Dedifferentiated amniotic fluid mesenchymal stem cell (primary cell): Measurements from ENCODE around the gene FHL3.

Experiments used
- DNase-seq: peaks from one replicate; pipeline ENCODE4 v3.0.0-alpha.2; 2016; ENCODE audit errors: extremely low spot score

FHL3 gene

GRCh38 chr1:38005195-38006007 lies at the start of gene FHL3:
TSS of gene FHL3 (minus strand) at chr1:38005514. CDS start at chr1:37999412, 6,102 bp downstream.
- no peak for DNase-seq

- no peak for DNase-seq
Measured at GRCh38 chr1:38053416-38054091, 48.2 kb upstream of the FHL3 start.

GRCh38 chr1:38052750-38053415 lies 47.6 kb upstream of the FHL3 start:
- DNase-seq: no peak

- DNase-seq: no peak
Measured at GRCh38 chr1:38051079-38051543, 45.8 kb upstream of the FHL3 start.

- no peak for DNase-seq
Measured at GRCh38 chr1:38050397-38051078, 45.2 kb upstream of the FHL3 start.

GRCh38 chr1:38047603-38048141 lies 42.4 kb upstream of the FHL3 start:
- no peak for DNase-seq

- peak; percentile 60 for DNase-seq
Measured at GRCh38 chr1:38046884-38047602, 41.7 kb upstream of the FHL3 start.

- DNase-seq: no peak
Measured at GRCh38 chr1:38046333-38046883, 41.1 kb upstream of the FHL3 start, which contains the start of gene POU3F1. TSS of gene POU3F1 (minus strand) at chr1:38046793. CDS start at chr1:38046743, 50 bp downstream.

- no peak for DNase-seq
Measured at GRCh38 chr1:38045401-38046332, 40.4 kb upstream of the FHL3 start.

GRCh38 chr1:38044221-38045215 lies 39.2 kb upstream of the FHL3 start:
- DNase-seq: no peak

- no peak for DNase-seq
Measured at GRCh38 chr1:38043036-38043747, 37.9 kb upstream of the FHL3 start.

GRCh38 chr1:38041936-38042834 lies 36.9 kb upstream of the FHL3 start:
- no peak for DNase-seq

- DNase-seq: no peak
Measured at GRCh38 chr1:38039331-38040088, 34.2 kb upstream of the FHL3 start.

GRCh38 chr1:38038861-38039260 lies 33.5 kb upstream of the FHL3 start:
- DNase-seq: no peak

GRCh38 chr1:38037221-38037939 lies 32.1 kb upstream of the FHL3 start:
- DNase-seq: no peak
